Fibroblast of mammary gland (primary cell): ENCODE results near the gene LRRTM4.
"Not testable (repeated sequence)": the region's sequence is repeated elsewhere in the genome, so short reads cannot be mapped to it uniquely, and the experiment has no call there.

ENCODE experiments used
- DNase-seq: peaks from one replicate; pipeline ENCODE4 v3.0.0-alpha.2; 2010; ENCODE audit warnings: low read depth
- H3K4me3 ChIP-seq: 2 replicates; pipeline ENCODE4 v1.5.1; 2011; ENCODE audit warnings: low read depth, mild to moderate bottlenecking, low read length, moderate library complexity; ENCODE audit not compliant: control insufficient read depth
- CTCF ChIP-seq: conservative IDR thresholded peaks from 2 replicates; pipeline ENCODE4 v1.5.1; 2011; ENCODE audit warnings: low read depth, low read length, inconsistent platforms; ENCODE audit not compliant: control insufficient read depth, insufficient read depth

LRRTM4 gene

GRCh38 chr2:77185052-77185451, 337.1 kb downstream of the LRRTM4 start:
- TF ChIP-seq CTCF: no peak
- no peak overlapping the region for H3K4me3 ChIP-seq
- DNase-seq: no peak

- DNase-seq: no peak
- no peak for TF ChIP-seq CTCF
- H3K4me3 ChIP-seq: no peak overlapping the region
These were observed 342.9 kb downstream of the LRRTM4 start for GRCh38 chr2:77179297-77179696.

- not testable (repeated sequence) for H3K4me3 ChIP-seq, DNase-seq
These were observed 346.9 kb downstream of the LRRTM4 start for GRCh38 chr2:77175266-77175780.

GRCh38 chr2:77169426-77169825, 352.8 kb downstream of the LRRTM4 start:
- DNase-seq: no peak
- no peak for TF ChIP-seq CTCF
- H3K4me3 ChIP-seq: no peak overlapping the region

- not testable (repeated sequence) for DNase-seq
These were observed 358.2 kb downstream of the LRRTM4 start for GRCh38 chr2:77164021-77164420.

GRCh38 chr2:77161009-77161408, 361.2 kb downstream of the LRRTM4 start:
- DNase-seq: peak; percentile 0
- TF ChIP-seq CTCF: no peak
- no peak overlapping the region for H3K4me3 ChIP-seq

More at GRCh38 chr2:77164021-77164420, 358.2 kb downstream of the LRRTM4 start:
- not testable (repeated sequence) for H3K4me3 ChIP-seq

GRCh38 chr2:77156599-77156998, 365.6 kb downstream of the LRRTM4 start:
- no peak for DNase-seq
- TF ChIP-seq CTCF: no peak
- no peak overlapping the region for H3K4me3 ChIP-seq

- no peak for DNase-seq
- TF ChIP-seq CTCF: no peak
- no peak overlapping the region for H3K4me3 ChIP-seq
These were observed 366.7 kb downstream of the LRRTM4 start for GRCh38 chr2:77155511-77155910.
